A549 (cell line): ENCODE results near the gene HMOX1.

Source experiments
- POLR2A ChIP-seq: IDR thresholded peaks from 2 replicates; pipeline ENCODE4 v1.6.1; 2012; ENCODE audit warnings: mild to moderate bottlenecking, low read length
- TF ChIP-seq, protein P1 (sequence below): fragments of >200 bp; sonication (Bioruptor Twin); formaldehyde crosslinking; IDR thresholded peaks from 3 replicates; pipeline ENCODE4 v1.5.1; 2016

DNA sequence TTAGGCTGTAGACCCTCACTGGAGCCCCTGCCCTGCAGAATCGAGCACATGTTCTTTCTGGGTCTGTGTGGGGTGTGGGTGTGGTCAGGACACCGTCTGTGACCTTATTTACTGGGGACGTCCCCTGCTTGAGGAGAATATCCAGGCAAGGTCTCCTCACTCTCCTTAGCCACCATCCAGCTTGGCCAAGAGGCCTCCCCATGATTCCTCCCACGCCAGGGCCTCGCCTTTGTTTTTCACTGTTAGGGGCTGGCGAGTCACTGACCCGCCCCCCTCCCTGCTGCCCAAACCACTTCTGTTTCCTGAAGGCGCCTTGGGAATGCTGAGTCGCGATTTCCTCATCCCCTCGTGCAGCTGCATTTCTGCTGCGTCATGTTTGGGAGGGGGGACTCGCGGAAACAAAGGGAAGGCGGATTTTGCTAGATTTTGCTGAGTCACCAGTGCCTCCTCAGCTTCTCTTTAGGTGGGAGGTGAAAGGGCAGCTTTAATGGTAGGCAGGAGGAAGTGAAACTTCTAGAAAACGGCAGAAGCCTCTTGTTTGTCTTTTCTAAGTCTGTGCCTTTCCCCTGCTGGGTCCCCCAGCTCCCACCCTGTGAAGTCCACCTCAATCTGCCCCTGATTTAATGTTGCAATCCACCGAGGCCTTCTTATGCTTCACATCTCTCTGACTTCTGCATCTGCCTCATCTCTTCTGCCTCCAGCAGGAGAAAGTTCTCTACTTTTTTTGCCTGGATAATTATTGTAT is 4.0 kb upstream of the HMOX1 start:
- TF ChIP-seq, protein P1, sequence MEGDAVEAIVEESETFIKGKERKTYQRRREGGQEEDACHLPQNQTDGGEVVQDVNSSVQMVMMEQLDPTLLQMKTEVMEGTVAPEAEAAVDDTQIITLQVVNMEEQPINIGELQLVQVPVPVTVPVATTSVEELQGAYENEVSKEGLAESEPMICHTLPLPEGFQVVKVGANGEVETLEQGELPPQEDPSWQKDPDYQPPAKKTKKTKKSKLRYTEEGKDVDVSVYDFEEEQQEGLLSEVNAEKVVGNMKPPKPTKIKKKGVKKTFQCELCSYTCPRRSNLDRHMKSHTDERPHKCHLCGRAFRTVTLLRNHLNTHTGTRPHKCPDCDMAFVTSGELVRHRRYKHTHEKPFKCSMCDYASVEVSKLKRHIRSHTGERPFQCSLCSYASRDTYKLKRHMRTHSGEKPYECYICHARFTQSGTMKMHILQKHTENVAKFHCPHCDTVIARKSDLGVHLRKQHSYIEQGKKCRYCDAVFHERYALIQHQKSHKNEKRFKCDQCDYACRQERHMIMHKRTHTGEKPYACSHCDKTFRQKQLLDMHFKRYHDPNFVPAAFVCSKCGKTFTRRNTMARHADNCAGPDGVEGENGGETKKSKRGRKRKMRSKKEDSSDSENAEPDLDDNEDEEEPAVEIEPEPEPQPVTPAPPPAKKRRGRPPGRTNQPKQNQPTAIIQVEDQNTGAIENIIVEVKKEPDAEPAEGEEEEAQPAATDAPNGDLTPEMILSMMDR, result no peak
- no peak for TF ChIP-seq POLR2A
